Measurements from ENCODE around the gene RNF223.

GRCh38 chr1:1085911-1086841, 12.1 kb upstream of the RNF223 start:
- TF ChIP-seq CTCF (IDR thresholded peaks at IDR 0.05) = no peak
- no peak for TF ChIP-seq POLR2A (IDR thresholded peaks at IDR 0.05)
- TF ChIP-seq EP300 (IDR thresholded peaks at IDR 0.05) = no peak
- TF ChIP-seq POLR2AphosphoS5 (IDR thresholded peaks at IDR 0.05) = no peak
